Breast epithelium (tissue), 4 donors: Measurements from ENCODE around the gene CHD1L. TPM values are rescaled to one million over a fixed set of nuclear protein-coding genes. Genes with fewer than 3 reads are reported as not detected.
"Not testable (repeated sequence)": the region's sequence is repeated elsewhere in the genome, so short reads cannot be mapped to it uniquely, and the experiment has no call there.

Experiments used
- DNase-seq, 2 donors: peaks; one replicate each; pipeline ENCODE4 v3.0.0-alpha.2; 2019; ENCODE audit warnings: low spot score in 2 of 2
- H3K27ac ChIP-seq, 2 donors: fragments of 200-600 bp; sonication (generic) in 1 of 2; one replicate each; pipeline ENCODE4 v1.5.1; 2016 to 2019; ENCODE audit warnings: mild to moderate bottlenecking in 1 of 2
- H3K27me3 ChIP-seq, 2 donors: fragments of 200-600 bp; sonication (generic) in 1 of 2; one replicate each; pipeline versions ENCODE4 v1.5.1 to v1.6.0; 2017 to 2019; ENCODE audit warnings: control low read depth in 1 of 2, mild to moderate bottlenecking in 1 of 2
- H3K36me3 ChIP-seq: fragments of 200-600 bp; one replicate; pipeline ENCODE4 v1.5.1; 2019
- H3K4me1 ChIP-seq, 2 donors: fragments of 200-600 bp; sonication (generic); one replicate each; pipeline ENCODE4 v1.5.1; 2016 to 2019; ENCODE audit warnings: control low read depth in 1 of 2
- H3K4me3 ChIP-seq, 3 donors: fragments of 200-600 bp; sonication (generic); 1 replicate in 2 of 3; 2 replicates in 1 of 3; pipeline ENCODE4 v1.5.1; 2016 to 2019; ENCODE audit warnings: mild to moderate bottlenecking in 3 of 3, moderate library complexity in 2 of 3
- H3K9me3 ChIP-seq, 2 donors: fragments of 200-600 bp; sonication (generic) in 1 of 2; one replicate each; pipeline ENCODE4 v1.5.1; 2016 to 2019; ENCODE audit warnings: control low read depth in 1 of 2
- POLR2A ChIP-seq: fragments of 450-650 bp; IDR thresholded peaks from one replicate; pipeline ENCODE4 v1.6.1; 2016; ENCODE audit warnings: antibody characterized with exemption, mild to moderate bottlenecking, moderate library complexity
- POLR2AphosphoS5 ChIP-seq, 3 donors: sonication (generic); formaldehyde crosslinking; IDR thresholded peaks; one replicate each; pipeline ENCODE4 v1.6.1; 2017; ENCODE audit warnings: antibody characterized with exemption in 3 of 3
- intact Hi-C: fragments of 100-400 bp; cut with DNase I; formaldehyde crosslinking; loops from one replicate; pipeline ENCODE4 v1.15.1; 2023; ENCODE audit warnings: low total_unique reads
- total RNA-seq, 3 donors: library from RNA; depleted of rRNA; stranded (reverse); fragments of >200 nt; gene quantifications; one replicate each; pipeline ENCODE4 v1.1.0, GENCODE V29; 2016
- TF ChIP-seq, protein P1 (sequence below), 3 donors: fragments of 450-650 bp; IDR thresholded peaks; one replicate each; pipeline ENCODE4 v1.5.1; 2016 to 2017; ENCODE audit warnings: antibody characterized with exemption in 3 of 3, mild to moderate bottlenecking in 3 of 3, moderate library complexity in 3 of 3

Gene CHD1L
- total RNA-seq, 3 donors from 2014 or later: 16.2 to 27.9 (median 26.3) TPM

DNA sequence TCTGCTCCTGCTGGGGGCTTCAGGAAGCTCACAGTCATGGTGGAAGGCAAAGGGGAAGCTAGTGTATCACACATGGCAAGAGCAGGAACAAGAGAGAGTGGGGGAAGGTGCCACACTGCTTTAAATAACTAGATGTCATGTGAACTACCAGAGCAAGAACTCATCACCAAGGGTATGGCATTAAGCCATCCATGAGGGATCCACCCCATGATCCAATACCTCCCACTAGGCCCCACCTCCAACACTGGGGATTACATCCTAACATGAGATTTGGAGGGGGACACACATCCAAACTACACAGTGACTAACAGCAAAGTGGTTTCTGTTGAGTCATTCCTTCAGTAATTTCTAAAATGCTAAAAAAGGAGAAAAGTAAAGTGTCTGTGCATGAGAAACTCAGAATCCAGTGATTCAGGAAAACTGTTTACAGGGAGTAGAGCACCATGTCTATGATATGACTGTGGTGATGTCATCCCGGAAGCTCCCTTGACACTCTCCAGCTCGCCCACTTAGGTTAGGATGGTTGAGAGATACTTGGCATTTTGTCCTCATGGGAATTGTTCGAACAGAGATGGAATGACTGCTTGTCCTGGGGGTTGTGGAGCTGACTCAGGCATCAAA is 50.3 kb downstream of the CHD1L start:
- Histone ChIP-seq H3K36me3 (no peaks in the 10 kb centered on the region), H3K4me1 (no peaks in the 10 kb centered on the region), H3K27me3 (no peaks in the 10 kb centered on the region), H3K9me3 (no peaks in the 10 kb centered on the region), H3K27ac (no peak overlapping the region), H3K4me3 (no peak overlapping the region)
- TF ChIP-seq POLR2AphosphoS5 (IDR thresholded peaks at IDR 0.05): no peak
- TF ChIP-seq POLR2A: no peak
- no peak for DNase-seq
- intact Hi-C loops: no loop called here

DNA sequence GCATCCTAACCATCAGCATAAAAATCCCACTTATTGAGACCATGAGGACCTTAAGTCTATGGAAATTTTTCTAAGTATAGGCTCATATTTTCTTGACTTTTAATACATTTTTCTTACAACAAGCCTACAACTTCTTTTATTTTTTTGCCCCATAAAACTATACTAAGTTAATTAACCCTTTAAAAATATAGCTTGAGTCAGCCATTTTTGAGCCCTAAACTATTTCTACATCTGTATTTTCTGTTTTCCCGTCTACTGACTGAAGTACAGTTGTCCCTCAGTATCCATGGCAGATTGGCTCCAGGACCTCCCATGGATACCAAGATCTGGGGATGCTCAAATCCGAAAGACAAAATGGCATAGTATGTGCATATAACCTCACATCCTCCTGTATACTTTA is 55.0 kb downstream of the CHD1L start:
- DNase-seq: no peak
- H3K36me3 ChIP-seq: no peaks in the 10 kb centered on the region
- no peak overlapping the region for H3K27ac ChIP-seq
- H3K9me3 ChIP-seq: peaks cover 8 to 17% of the 10 kb centered on the region in 2 donors
- no peaks in the 10 kb centered on the region for H3K27me3 ChIP-seq
- TF ChIP-seq POLR2AphosphoS5 (IDR thresholded peaks at IDR 0.05) (no peak), POLR2A (no peak)
- TF ChIP-seq, protein P1, sequence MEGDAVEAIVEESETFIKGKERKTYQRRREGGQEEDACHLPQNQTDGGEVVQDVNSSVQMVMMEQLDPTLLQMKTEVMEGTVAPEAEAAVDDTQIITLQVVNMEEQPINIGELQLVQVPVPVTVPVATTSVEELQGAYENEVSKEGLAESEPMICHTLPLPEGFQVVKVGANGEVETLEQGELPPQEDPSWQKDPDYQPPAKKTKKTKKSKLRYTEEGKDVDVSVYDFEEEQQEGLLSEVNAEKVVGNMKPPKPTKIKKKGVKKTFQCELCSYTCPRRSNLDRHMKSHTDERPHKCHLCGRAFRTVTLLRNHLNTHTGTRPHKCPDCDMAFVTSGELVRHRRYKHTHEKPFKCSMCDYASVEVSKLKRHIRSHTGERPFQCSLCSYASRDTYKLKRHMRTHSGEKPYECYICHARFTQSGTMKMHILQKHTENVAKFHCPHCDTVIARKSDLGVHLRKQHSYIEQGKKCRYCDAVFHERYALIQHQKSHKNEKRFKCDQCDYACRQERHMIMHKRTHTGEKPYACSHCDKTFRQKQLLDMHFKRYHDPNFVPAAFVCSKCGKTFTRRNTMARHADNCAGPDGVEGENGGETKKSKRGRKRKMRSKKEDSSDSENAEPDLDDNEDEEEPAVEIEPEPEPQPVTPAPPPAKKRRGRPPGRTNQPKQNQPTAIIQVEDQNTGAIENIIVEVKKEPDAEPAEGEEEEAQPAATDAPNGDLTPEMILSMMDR (IDR thresholded peaks at IDR 0.05): no peak
- H3K4me1 ChIP-seq: no peaks in the 10 kb centered on the region
- intact Hi-C loops: no loop called here
- H3K4me3 ChIP-seq: no peak overlapping the region

DNA sequence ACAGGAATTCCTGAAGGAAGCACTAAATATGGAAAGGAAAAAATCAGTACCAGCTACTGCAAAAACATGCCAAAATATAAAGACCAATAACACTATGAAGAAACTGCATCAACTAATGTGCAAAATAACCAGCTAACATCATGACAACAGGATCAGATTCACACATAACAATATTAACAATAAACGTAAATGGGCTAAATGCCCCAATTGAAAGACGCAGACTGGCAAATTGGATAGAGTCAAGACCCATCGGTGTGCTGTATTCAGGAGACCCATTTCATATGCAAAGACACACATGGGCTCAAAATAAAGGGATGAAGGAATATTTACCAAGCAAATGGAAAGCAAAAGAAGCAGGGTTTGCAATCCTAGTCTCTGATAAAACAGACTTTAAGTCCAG is 63.3 kb downstream of the CHD1L start:
- H3K4me3 ChIP-seq, DNase-seq, H3K36me3 ChIP-seq, H3K4me1 ChIP-seq, intact Hi-C loops, H3K27me3 ChIP-seq, H3K27ac ChIP-seq: not testable (repeated sequence)
- peaks cover 47 to 84% of the 10 kb centered on the region in 2 donors for H3K9me3 ChIP-seq

- DNase-seq: no peak
- H3K4me1 ChIP-seq: no peaks in the 10 kb centered on the region
- no peaks in the 10 kb centered on the region for H3K27me3 ChIP-seq
- TF ChIP-seq, protein P1 (IDR thresholded peaks at IDR 0.05): no peak
- TF ChIP-seq POLR2AphosphoS5 (IDR thresholded peaks at IDR 0.05) (no peak), POLR2A (no peak)
- no peak overlapping the region for H3K27ac ChIP-seq
- H3K36me3 ChIP-seq: no peaks in the 10 kb centered on the region
- intact Hi-C loops: no loop called here
- no peak overlapping the region for H3K4me3 ChIP-seq
- H3K9me3 ChIP-seq: peaks cover 0 to 4% of the 10 kb centered on the region in 2 donors
These were observed 74.5 kb downstream of the CHD1L start for GRCh38 chr1:147316968-147317367.

DNA sequence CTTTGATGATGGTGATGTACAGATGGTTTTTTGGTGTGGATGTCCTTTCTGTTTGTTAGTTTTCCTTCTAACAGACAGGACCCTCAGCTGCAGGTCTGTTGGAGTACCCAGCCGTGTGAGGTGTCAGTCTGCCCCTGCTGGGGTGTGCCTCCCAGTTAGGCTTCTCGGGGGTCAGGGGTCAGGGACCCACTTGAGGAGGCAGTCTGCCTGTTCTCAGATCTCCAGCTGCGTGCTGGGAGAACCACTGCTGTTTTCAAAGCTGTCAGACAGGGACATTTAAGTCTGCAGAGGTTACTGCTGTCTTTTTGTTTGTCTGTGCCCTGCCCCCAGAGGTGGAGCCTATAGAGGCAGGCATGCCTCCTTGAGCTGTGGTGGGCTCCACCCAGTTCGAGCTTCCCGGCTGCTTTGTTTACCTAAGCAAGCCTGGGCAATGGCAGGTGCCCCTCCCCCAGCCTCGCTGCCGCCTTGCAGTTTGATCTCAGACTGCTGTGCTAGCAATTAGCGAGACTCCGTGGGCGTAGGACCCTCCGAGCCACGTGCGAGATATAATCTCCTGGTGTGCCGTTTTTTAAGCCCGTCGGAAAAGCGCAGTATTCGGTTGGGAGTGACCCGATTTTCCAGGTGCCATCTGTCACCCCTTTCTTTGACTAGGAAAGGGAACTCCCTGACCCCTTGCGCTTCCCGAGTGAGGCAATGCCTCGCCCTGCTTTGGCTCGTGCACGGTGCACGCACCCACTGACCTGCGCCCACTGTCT is 84.6 kb downstream of the CHD1L start:
- intact Hi-C loops, H3K4me1 ChIP-seq, H3K27me3 ChIP-seq, DNase-seq, H3K27ac ChIP-seq, H3K9me3 ChIP-seq, H3K36me3 ChIP-seq, H3K4me3 ChIP-seq: not testable (repeated sequence)

DNA sequence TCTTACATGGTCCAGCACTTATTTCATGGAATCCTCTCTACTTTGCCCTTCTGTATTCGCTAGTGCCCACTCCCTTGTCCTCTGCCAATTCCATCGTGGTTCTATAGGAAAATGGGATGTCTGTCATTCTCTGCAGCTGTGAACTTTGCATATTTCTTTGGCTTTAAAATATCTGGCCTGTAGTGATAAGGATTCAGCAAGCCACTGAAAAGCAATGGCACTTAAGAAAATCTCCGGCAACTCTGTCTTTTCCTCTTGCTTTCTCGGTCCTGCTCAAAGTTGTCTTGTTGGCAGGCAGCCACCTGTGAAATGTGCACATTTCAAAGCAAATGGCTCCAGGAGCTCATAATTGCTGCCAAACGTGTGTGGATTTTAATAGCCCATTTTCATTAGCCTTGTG is 91.8 kb downstream of the CHD1L start:
- H3K36me3 ChIP-seq: no peaks in the 10 kb centered on the region

More for the DNA sequence above, 91.8 kb downstream of the CHD1L start:
- H3K27me3 ChIP-seq: no peaks in the 10 kb centered on the region
- intact Hi-C loops: no loop called here
- H3K27ac ChIP-seq: no peak overlapping the region
- TF ChIP-seq POLR2AphosphoS5 (IDR thresholded peaks at IDR 0.05) (no peak), POLR2A (no peak)
- TF ChIP-seq, protein P1 (IDR thresholded peaks at IDR 0.05): no peak
- no peak overlapping the region for H3K4me3 ChIP-seq
- no peaks in the 10 kb centered on the region for H3K4me1 ChIP-seq
- no peaks in the 10 kb centered on the region for H3K9me3 ChIP-seq
- DNase-seq: no peak
